Osteocyte (in vitro differentiated cells): ENCODE data around the gene TMEM183A. TPM values are rescaled to one million over a fixed set of nuclear protein-coding genes. Genes with fewer than 3 reads are reported as not detected.
A peak's percentile ranks its signal among the peaks of the same experiment; 100 is the strongest.

Experiments used
- DNase-seq: peaks from one replicate; pipeline ENCODE4 v3.0.0; 2021; ENCODE audit warnings: mixed read lengths; ENCODE audit not compliant: unreplicated experiment; ENCODE audit errors: extremely low spot score
- H3K27ac Mint-ChIP-seq: one replicate; pipeline ENCODE4 v1.8.0; 2021; ENCODE audit warnings: mild to moderate bottlenecking, mixed read lengths; ENCODE audit not compliant: unreplicated experiment
- H3K27me3 Mint-ChIP-seq: one replicate; pipeline ENCODE4 v1.8.0; 2021; ENCODE audit warnings: mixed read lengths; ENCODE audit not compliant: unreplicated experiment
- H3K36me3 Mint-ChIP-seq: one replicate; pipeline ENCODE4 v1.8.0; 2021; ENCODE audit warnings: mixed read lengths; ENCODE audit not compliant: unreplicated experiment
- H3K4me1 Mint-ChIP-seq: one replicate; pipeline ENCODE4 v1.8.0; 2021; ENCODE audit warnings: mixed read lengths; ENCODE audit not compliant: unreplicated experiment
- H3K4me3 Mint-ChIP-seq: one replicate; pipeline ENCODE4 v1.8.0; 2021; ENCODE audit warnings: mild to moderate bottlenecking, moderate library complexity, mixed read lengths; ENCODE audit not compliant: unreplicated experiment
- H3K9me3 Mint-ChIP-seq: one replicate; pipeline ENCODE4 v1.8.0; 2021; ENCODE audit warnings: mixed read lengths; ENCODE audit not compliant: unreplicated experiment
- total RNA-seq: library from RNA; stranded (reverse); gene quantifications from 2 replicates; pipeline ENCODE4 v1.2.1, GENCODE V29; 2021
- TF ChIP-seq, protein P1 (sequence below): fragments of 200-600 bp; sonication (generic); IDR thresholded peaks from 2 replicates; pipeline ENCODE4 v1.5.0; 2021; ENCODE audit warnings: antibody characterized with exemption, mild to moderate bottlenecking, moderate library complexity

Gene TMEM183A
- total RNA-seq, 1 donor from 2014 or later = 59.6 TPM

- TF ChIP-seq, protein P1, sequence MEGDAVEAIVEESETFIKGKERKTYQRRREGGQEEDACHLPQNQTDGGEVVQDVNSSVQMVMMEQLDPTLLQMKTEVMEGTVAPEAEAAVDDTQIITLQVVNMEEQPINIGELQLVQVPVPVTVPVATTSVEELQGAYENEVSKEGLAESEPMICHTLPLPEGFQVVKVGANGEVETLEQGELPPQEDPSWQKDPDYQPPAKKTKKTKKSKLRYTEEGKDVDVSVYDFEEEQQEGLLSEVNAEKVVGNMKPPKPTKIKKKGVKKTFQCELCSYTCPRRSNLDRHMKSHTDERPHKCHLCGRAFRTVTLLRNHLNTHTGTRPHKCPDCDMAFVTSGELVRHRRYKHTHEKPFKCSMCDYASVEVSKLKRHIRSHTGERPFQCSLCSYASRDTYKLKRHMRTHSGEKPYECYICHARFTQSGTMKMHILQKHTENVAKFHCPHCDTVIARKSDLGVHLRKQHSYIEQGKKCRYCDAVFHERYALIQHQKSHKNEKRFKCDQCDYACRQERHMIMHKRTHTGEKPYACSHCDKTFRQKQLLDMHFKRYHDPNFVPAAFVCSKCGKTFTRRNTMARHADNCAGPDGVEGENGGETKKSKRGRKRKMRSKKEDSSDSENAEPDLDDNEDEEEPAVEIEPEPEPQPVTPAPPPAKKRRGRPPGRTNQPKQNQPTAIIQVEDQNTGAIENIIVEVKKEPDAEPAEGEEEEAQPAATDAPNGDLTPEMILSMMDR = no peak
- peaks cover 28% of the 10 kb centered on the region for H3K4me1 Mint-ChIP-seq
- no peak for DNase-seq
- no peaks in the 10 kb centered on the region for H3K27me3 Mint-ChIP-seq
- no peak overlapping the region for H3K4me3 Mint-ChIP-seq
- H3K36me3 Mint-ChIP-seq = peaks cover 5% of the 10 kb centered on the region
- H3K9me3 Mint-ChIP-seq = no peaks in the 10 kb centered on the region
- H3K27ac Mint-ChIP-seq = no peak overlapping the region
Observed at GRCh38 chr1:202961220-202961880, 45.8 kb upstream of the TMEM183A start.

DNA sequence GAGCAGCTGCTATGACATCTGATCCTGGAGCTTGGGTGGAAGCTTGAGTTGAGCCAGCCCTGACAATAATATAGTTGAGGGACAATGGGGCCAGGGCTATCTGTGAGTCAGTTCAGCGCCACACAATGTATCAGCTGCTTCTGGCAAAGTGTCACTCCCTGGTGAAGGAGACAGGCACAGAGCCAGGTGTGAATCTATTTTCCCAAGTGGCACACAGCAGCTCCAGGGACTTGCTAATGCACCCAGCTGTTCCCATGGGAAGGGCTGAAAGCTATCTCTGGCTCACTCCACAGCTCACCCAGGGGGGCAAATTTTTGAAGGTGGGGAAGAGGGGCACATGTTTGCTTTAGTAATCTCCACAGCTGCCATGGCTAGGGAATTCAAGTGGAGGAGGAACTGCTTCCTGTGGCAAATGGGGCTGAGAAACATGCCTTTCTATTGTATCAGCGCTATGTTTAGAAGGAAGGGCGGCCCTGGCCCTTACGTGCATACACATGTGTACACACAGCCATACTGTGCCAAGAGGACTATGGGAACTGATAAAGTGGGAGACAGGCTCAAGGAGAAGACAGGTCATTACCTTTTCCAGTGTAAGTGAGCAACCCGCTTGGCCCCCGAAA is 42.3 kb upstream of the TMEM183A start:
- no peak for DNase-seq
- Mint-ChIP-seq H3K9me3 (no peaks in the 10 kb centered on the region), H3K4me1 (peaks cover 23% of the 10 kb centered on the region), H3K27ac (no peak overlapping the region), H3K4me3 (no peak overlapping the region), H3K27me3 (no peaks in the 10 kb centered on the region), H3K36me3 (peaks cover 5% of the 10 kb centered on the region)
- TF ChIP-seq, protein P1 = no peak

DNA sequence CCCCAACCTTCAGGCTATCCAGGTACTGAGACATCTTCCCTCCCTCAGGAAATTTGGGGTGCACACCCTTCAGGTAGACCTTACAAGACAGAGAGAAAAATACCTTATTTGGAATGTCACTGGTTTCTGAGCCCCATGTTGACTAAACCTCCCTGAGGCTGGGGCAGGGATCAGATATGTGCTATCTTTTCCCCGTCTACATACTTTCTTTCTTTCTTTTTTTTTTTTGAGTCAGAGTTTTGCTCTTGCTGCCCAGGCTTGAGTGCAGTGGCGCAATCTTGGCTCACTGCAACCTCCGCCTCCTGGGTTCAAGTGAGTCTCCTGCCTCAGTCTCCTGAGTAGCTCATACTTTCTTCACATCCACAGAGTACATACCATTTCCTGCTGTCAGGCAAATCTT is 41.8 kb upstream of the TMEM183A start:
- Mint-ChIP-seq H3K9me3 (no peaks in the 10 kb centered on the region), H3K27me3 (peaks cover under 1% of the 10 kb centered on the region), H3K4me3 (no peak overlapping the region), H3K4me1 (peaks cover 23% of the 10 kb centered on the region), H3K27ac (no peak overlapping the region), H3K36me3 (peaks cover 5% of the 10 kb centered on the region)
- DNase-seq = no peak
- TF ChIP-seq, protein P1 = no peak

DNA sequence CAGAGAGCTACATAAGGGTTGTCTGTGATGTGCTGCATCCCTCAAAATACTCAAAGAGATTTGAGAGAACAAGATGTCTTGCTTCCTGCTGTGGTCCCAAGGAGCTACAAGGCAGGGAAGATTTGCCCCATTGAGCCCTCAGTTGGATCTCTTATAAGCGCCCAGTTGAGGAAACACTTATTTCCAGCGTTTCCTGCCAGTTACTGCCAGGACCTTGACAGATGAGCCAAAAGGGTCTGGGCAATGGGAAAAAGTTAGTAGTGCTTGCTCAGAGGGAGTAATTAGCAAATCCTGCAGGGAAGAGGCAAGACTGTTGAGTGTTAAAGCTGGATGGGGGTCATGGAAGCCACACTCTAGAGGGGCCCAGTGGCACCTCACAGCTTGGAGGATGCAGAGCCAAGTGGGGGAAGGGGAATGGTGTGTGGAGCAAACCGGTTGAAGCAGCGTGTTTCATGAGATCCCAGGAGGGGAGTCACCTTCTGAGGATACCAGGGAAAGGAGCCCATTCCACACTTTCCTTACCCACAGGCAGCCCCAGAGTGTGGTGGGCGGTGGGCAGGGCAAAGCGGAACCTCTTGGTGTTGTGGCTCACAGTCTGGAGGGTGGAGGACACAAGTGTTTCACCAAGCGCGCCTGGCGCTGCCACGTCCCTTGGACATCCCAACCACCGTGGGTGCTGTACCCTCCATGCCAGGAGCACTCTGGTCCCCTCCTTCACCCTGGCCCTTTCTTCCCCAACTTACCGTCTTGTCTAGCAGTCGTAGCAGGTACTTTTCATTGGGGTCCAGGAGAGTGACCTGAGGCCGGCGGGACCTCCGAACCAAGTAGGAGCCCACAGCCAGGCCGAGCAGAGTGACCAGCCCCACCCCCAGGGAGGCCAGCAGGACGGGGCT is 40.9 kb upstream of the TMEM183A start:
- H3K9me3 Mint-ChIP-seq = no peaks in the 10 kb centered on the region
- H3K4me1 Mint-ChIP-seq = peaks cover 23% of the 10 kb centered on the region
- H3K27ac Mint-ChIP-seq = peak overlapping the region; percentile 57
- H3K36me3 Mint-ChIP-seq = peaks cover 5% of the 10 kb centered on the region
- TF ChIP-seq, protein P1 = no peak
- peaks cover 3% of the 10 kb centered on the region for H3K27me3 Mint-ChIP-seq
- DNase-seq = no peak
- peak overlapping the region; percentile 72 for H3K4me3 Mint-ChIP-seq
